HL-60 (cell line): ENCODE measurements around the gene TTC32.
"Not testable (repeated sequence)": the region's sequence is repeated elsewhere in the genome, so short reads cannot be mapped to it uniquely, and the experiment has no call there.

Experiments
- DNase-seq, 2 experiments: peaks; one replicate each; pipeline ENCODE4 v3.0.0-alpha.2; 2010 to 2020; ENCODE audit warnings: low read depth in 1 of 2, low spot score in 1 of 2
- H3K27ac ChIP-seq: fragments of 250-450 bp; sonication (Bioruptor Pico); replicated peaks from 2 replicates; pipeline ENCODE4 v1.5.1; 2020; ENCODE audit warnings: mild to moderate bottlenecking, moderate library complexity
- H3K27me3 ChIP-seq: fragments of 250-450 bp; sonication (Bioruptor Pico); 2 replicates; pipeline ENCODE4 v1.5.1; 2021; ENCODE audit warnings: mild to moderate bottlenecking, moderate library complexity; ENCODE audit not compliant: insufficient read depth, poor library complexity, severe bottlenecking
- H3K4me3 ChIP-seq: replicated peaks from 2 replicates; pipeline ENCODE4 v1.5.1; 2011; ENCODE audit warnings: mild to moderate bottlenecking, control low read depth, low read length; ENCODE audit not compliant: insufficient read depth
- GABPA ChIP-seq: IDR thresholded peaks from 2 replicates; pipeline ENCODE4 v1.6.1; 2012; ENCODE audit warnings: low read depth
- POLR2AphosphoS5 ChIP-seq: IDR thresholded peaks from 2 replicates; pipeline ENCODE4 v1.6.1; 2012; ENCODE audit warnings: low read depth
- SPI1 ChIP-seq: IDR thresholded peaks from 2 replicates; pipeline ENCODE4 v1.6.1; 2012; ENCODE audit warnings: low read depth, mild to moderate bottlenecking, borderline replicate concordance
- TF ChIP-seq, protein P1 (sequence below): IDR thresholded peaks from one replicate; pipeline ENCODE4 v1.5.1; 2011; ENCODE audit warnings: low read length, control low read depth, inconsistent platforms; ENCODE audit not compliant: insufficient read depth
- TF ChIP-seq, protein P2 (sequence below): IDR thresholded peaks from 2 replicates; pipeline ENCODE4 v1.6.1; 2012; ENCODE audit warnings: low read depth; ENCODE audit not compliant: insufficient replicate concordance

TTC32 gene

DNA sequence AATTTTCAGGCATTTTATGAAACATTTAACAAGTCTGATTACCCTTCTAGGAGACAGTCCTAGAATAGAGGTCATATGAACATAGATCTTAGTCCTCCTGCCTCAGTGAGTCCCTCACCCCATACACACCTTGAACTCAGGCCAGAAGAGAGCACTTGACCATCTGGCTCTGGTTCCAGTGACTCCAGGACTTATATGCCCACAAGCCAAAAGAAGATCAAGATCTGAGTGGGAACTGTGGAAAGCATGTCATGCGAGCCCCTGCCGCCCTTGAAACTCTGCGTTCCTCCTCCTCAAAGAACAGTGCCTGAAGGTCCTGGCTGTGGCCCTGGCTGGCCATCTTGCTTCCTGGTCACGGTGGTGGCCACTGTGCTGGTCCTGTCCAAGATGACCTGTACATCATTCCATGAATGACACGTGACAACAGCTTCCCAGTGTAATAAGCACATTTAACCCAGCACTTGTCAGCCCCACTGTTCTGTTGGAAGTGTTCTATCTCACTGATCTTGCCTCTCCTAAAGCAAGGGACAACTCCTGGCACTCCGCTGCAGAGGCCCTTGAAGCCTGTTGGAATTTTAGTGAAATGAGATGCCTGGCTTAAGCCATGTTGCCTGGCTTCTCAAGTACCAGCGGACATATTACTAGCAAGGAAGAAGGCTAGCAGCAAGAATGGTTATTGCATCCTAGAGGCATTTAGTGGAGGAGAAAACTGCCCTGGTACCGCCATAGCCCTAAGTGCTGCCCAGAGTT, 17.6 kb downstream of the TTC32 start:
- no peak overlapping the region for H3K27ac ChIP-seq
- DNase-seq: no peak
- no peak overlapping the region for H3K4me3 ChIP-seq
- TF ChIP-seq, protein P1, sequence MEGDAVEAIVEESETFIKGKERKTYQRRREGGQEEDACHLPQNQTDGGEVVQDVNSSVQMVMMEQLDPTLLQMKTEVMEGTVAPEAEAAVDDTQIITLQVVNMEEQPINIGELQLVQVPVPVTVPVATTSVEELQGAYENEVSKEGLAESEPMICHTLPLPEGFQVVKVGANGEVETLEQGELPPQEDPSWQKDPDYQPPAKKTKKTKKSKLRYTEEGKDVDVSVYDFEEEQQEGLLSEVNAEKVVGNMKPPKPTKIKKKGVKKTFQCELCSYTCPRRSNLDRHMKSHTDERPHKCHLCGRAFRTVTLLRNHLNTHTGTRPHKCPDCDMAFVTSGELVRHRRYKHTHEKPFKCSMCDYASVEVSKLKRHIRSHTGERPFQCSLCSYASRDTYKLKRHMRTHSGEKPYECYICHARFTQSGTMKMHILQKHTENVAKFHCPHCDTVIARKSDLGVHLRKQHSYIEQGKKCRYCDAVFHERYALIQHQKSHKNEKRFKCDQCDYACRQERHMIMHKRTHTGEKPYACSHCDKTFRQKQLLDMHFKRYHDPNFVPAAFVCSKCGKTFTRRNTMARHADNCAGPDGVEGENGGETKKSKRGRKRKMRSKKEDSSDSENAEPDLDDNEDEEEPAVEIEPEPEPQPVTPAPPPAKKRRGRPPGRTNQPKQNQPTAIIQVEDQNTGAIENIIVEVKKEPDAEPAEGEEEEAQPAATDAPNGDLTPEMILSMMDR: no peak
- no peak for TF ChIP-seq GABPA
- TF ChIP-seq, protein P2, sequence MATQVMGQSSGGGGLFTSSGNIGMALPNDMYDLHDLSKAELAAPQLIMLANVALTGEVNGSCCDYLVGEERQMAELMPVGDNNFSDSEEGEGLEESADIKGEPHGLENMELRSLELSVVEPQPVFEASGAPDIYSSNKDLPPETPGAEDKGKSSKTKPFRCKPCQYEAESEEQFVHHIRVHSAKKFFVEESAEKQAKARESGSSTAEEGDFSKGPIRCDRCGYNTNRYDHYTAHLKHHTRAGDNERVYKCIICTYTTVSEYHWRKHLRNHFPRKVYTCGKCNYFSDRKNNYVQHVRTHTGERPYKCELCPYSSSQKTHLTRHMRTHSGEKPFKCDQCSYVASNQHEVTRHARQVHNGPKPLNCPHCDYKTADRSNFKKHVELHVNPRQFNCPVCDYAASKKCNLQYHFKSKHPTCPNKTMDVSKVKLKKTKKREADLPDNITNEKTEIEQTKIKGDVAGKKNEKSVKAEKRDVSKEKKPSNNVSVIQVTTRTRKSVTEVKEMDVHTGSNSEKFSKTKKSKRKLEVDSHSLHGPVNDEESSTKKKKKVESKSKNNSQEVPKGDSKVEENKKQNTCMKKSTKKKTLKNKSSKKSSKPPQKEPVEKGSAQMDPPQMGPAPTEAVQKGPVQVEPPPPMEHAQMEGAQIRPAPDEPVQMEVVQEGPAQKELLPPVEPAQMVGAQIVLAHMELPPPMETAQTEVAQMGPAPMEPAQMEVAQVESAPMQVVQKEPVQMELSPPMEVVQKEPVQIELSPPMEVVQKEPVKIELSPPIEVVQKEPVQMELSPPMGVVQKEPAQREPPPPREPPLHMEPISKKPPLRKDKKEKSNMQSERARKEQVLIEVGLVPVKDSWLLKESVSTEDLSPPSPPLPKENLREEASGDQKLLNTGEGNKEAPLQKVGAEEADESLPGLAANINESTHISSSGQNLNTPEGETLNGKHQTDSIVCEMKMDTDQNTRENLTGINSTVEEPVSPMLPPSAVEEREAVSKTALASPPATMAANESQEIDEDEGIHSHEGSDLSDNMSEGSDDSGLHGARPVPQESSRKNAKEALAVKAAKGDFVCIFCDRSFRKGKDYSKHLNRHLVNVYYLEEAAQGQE: no peak
- no peaks in the 10 kb centered on the region for H3K27me3 ChIP-seq

DNA sequence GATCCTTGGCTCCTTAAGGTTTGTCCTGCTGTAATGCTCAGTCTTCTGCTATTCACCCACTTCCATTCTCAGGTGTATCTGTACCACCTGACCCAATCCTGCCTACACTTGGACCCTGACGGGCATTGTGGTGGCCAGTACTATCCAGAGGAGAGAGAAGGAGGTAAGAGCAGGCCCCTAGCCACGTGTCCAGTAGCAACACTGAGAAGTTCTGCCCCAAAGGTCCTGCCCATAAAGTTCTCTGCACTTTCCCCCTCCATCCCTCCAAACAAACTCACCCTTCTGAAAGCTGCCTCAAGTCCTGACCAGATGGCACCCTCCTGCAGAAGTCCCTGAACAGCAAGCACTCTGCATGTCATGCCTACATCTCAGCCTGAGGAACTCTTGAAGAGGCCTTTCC, 18.3 kb downstream of the TTC32 start:
- Histone ChIP-seq H3K27ac (no peak overlapping the region), H3K4me3 (no peak overlapping the region), H3K27me3 (no peaks in the 10 kb centered on the region)
- no peak for TF ChIP-seq GABPA
- DNase-seq: no peak

DNA sequence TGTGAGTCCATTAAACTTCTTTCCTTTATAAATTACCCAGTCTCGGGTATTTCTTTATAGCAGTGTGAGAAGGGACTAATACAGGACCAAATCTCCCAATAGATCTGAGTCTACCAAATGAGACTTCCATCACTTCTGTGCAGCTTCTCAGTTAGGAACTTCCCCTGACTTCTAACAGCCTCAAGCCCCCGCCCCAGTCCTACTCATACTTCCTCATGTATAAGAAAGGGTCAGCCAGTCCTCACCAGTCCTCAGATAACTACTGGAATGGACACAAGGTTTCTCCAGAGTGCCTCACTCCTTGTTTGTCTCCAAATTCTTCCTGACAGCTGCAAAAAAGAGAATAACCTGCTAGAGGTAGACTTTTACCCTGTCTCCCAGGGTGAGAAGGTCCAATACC, 19.5 kb downstream of the TTC32 start:
- DNase-seq: no peak
- H3K27ac ChIP-seq: no peak overlapping the region
- H3K4me3 ChIP-seq: no peak overlapping the region
- no peak for TF ChIP-seq SPI1
- TF ChIP-seq, protein P1: no peak
- no peak for TF ChIP-seq POLR2AphosphoS5
- no peaks in the 10 kb centered on the region for H3K27me3 ChIP-seq

DNA sequence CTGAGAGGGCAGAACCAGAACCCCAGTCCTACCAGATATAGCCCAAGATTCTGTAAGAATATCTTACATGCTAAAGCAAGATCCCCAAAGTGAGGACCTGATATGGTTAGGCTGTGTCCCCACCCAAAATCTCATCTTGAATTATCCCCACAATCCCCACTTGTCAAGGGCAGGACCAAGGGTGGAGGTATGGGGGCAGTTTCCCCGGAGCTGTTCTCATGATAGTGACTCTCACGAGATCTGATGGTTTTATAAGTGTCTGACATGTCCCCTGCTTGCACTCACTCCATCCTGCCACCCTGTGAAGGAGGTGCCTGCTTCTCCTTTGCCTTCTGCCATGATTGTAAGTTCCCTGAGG, 19.9 kb downstream of the TTC32 start:
- TF ChIP-seq GABPA: no peak
- DNase-seq: no peak
- Histone ChIP-seq H3K27me3 (no peaks in the 10 kb centered on the region), H3K4me3 (no peak overlapping the region), H3K27ac (no peak overlapping the region)

DNA sequence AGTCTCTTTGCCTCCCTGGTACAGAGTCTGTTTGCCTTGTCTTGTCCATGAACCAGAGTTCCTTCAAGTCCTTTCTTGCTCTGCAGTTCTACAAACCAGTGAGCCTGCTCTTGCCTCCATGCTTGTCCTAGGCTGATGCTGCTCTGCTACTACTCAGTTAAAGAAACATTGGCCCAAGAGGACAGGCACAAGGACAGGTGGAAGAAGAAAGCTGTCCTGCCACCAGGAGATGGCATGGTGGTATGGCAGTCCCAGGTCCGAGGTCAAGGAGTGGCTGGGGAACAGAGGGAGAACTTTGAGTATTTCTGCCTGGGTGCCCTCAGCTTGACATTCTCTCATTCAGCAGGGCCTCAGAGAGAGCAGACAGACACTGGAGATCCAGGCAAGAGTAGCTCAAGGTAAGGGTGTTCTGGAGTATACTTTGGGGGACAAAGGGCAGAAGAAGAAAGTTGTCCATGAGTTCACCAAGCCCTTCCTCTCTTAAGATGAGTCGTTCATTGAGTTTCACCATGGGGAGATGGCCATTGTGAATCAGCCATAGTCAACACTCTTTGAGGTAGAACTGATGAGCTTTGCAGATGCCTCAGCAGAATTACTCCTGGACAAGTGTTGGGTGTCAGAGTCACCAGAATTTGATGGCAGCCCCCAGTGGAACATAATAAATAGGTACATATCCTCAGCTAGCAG, 20.4 kb downstream of the TTC32 start:
- Histone ChIP-seq H3K27ac (no peak overlapping the region), H3K27me3 (no peaks in the 10 kb centered on the region), H3K4me3 (no peak overlapping the region)
- DNase-seq: no peak
- TF ChIP-seq GABPA (no peak), SPI1 (no peak), POLR2AphosphoS5 (no peak)
- TF ChIP-seq, protein P1: no peak
- TF ChIP-seq, protein P2: no peak

DNA sequence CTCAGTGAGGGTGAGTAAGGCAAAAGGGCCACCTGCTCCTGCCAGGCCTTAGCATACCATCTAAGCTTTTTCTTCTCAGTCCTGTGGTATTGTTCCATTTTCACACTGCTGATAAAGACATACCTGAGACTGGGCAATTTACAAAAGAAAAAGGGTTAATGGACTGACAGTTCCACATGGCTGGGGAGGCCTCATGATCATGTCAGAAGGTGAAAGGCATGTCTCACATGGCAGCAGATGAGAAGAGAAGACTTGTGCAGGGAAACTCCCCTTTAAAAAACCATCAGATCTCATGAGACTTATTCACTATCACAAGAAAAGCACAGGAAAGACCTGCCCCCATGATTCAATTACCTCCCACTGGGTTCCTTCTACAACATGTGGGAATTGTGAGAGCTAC, 21.6 kb downstream of the TTC32 start:
- not testable (repeated sequence) for H3K27ac ChIP-seq, H3K27me3 ChIP-seq, DNase-seq, H3K4me3 ChIP-seq
